Liver (tissue), 9 donors: ENCODE measurements around the gene RBM47. TPM values are rescaled to one million over a fixed set of nuclear protein-coding genes. Genes with fewer than 3 reads are reported as not detected.
"Not testable (repeated sequence)": the region's sequence is repeated elsewhere in the genome, so short reads cannot be mapped to it uniquely, and the experiment has no call there.

Experiments
- DNase-seq: peaks from one replicate; pipeline ENCODE4 v3.0.0-alpha.2; 2017; ENCODE audit warnings: low spot score
- H3K27ac ChIP-seq, 2 donors: one replicate each; pipeline ENCODE4 v1.7.0; 2013; ENCODE audit warnings: inconsistent platforms in 2 of 2, low read length in 2 of 2, control low read depth in 1 of 2, low read depth in 1 of 2, mild to moderate bottlenecking in 1 of 2
- H3K27me3 ChIP-seq, 4 donors: one replicate each; pipeline versions ENCODE4 v1.6.1 to v1.7.0; 2013; ENCODE audit warnings: low read length in 3 of 4, inconsistent platforms in 1 of 4, mild to moderate bottlenecking in 1 of 4, moderate library complexity in 1 of 4; ENCODE audit not compliant: control insufficient read depth in 4 of 4, insufficient read depth in 4 of 4
- H3K36me3 ChIP-seq, 4 donors: one replicate each; pipeline versions ENCODE4 v1.6.1 to v1.7.0; 2013; ENCODE audit warnings: low read length in 3 of 4, mild to moderate bottlenecking in 3 of 4, low read depth in 1 of 4, moderate library complexity in 1 of 4; ENCODE audit not compliant: control insufficient read depth in 4 of 4, insufficient read depth in 3 of 4
- H3K4me1 ChIP-seq, 4 donors: one replicate each; pipeline versions ENCODE4 v1.6.1 to v1.7.0; 2013; ENCODE audit warnings: low read length in 3 of 4, mild to moderate bottlenecking in 3 of 4, moderate library complexity in 1 of 4; ENCODE audit not compliant: control insufficient read depth in 4 of 4, insufficient read depth in 4 of 4
- H3K4me3 ChIP-seq, 3 donors: one replicate each; pipeline versions ENCODE4 v1.6.1 to v1.7.0; 2013; ENCODE audit warnings: low read length in 3 of 3, control low read depth in 1 of 3, low read depth in 1 of 3, mild to moderate bottlenecking in 1 of 3
- H3K9ac ChIP-seq, 2 donors: one replicate each; pipeline ENCODE4 v1.7.0; 2013; ENCODE audit warnings: low read length in 2 of 2, mild to moderate bottlenecking in 2 of 2, moderate library complexity in 2 of 2, control low read depth in 1 of 2, low read depth in 1 of 2
- H3K9me3 ChIP-seq, 4 donors: one replicate each; pipeline versions ENCODE4 v1.6.1 to v1.7.0; 2013; ENCODE audit warnings: low read length in 3 of 4; ENCODE audit not compliant: control insufficient read depth in 4 of 4
- ATF3 ChIP-seq: IDR thresholded peaks from 2 replicates; pipeline ENCODE4 v1.6.1; 2016; ENCODE audit warnings: antibody characterized with exemption
- CTCF ChIP-seq: fragments of 150-350 bp; IDR thresholded peaks from 2 replicates; pipeline ENCODE4 v1.5.1; 2017; ENCODE audit warnings: improper control_type of control experiment, low read depth, low read length; ENCODE audit not compliant: missing input control
- EGR1 ChIP-seq, 2 donors: IDR thresholded peaks; 2 replicates each; pipeline ENCODE4 v1.6.1; 2016 to 2018; ENCODE audit warnings: antibody characterized with exemption in 2 of 2, low read depth in 2 of 2
- FOXA2 ChIP-seq: IDR thresholded peaks from 2 replicates; pipeline ENCODE4 v1.6.1; 2016; ENCODE audit warnings: antibody characterized with exemption
- GABPA ChIP-seq, 2 donors: IDR thresholded peaks in 1 of 2; conservative IDR thresholded peaks in 1 of 2; 2 replicates each; pipeline ENCODE4 v1.6.1; 2016; ENCODE audit warnings: antibody characterized with exemption in 2 of 2, mild to moderate bottlenecking in 1 of 2, moderate library complexity in 1 of 2
- HNF4A ChIP-seq, 2 donors: conservative IDR thresholded peaks; 2 replicates each; pipeline ENCODE4 v1.6.1; 2016; ENCODE audit warnings: antibody characterized with exemption in 2 of 2, mild to moderate bottlenecking in 2 of 2
- HNF4G ChIP-seq: IDR thresholded peaks from 2 replicates; pipeline ENCODE4 v1.6.1; 2016; ENCODE audit warnings: antibody characterized with exemption
- RAD21 ChIP-seq, 2 donors: IDR thresholded peaks; 2 replicates each; pipeline ENCODE4 v1.6.1; 2016; ENCODE audit warnings: antibody characterized with exemption in 2 of 2, mild to moderate bottlenecking in 2 of 2
- RXRA ChIP-seq, 2 donors: IDR thresholded peaks; 2 replicates each; pipeline ENCODE4 v1.6.1; 2017 to 2018; ENCODE audit warnings: antibody characterized with exemption in 2 of 2, mild to moderate bottlenecking in 1 of 2
- SP1 ChIP-seq: IDR thresholded peaks from 2 replicates; pipeline ENCODE4 v1.6.1; 2018; ENCODE audit warnings: antibody characterized with exemption, mild to moderate bottlenecking
- TAF1 ChIP-seq: conservative IDR thresholded peaks from 2 replicates; pipeline ENCODE4 v1.6.1; 2016; ENCODE audit warnings: antibody characterized with exemption, mild to moderate bottlenecking
- YY1 ChIP-seq: IDR thresholded peaks from 2 replicates; pipeline ENCODE4 v1.6.1; 2016; ENCODE audit warnings: antibody characterized with exemption, mild to moderate bottlenecking
- WGBS: extraction: QIAGEN DNeasy Blood & Tissue Kit; methylation state at CpG from one replicate; pipeline ENCODE4 v1.1.7; 2013; 5-methylcytosine and 5-hydroxymethylcytosine counted together
- polyA plus RNA-seq, 2 donors: library from polyadenylated mRNA; stranded (reverse) in 1 of 2; unstranded in 1 of 2; fragments of 200-250 nt in 1 of 2; fragments of >200 nt in 1 of 2; fragmentation: Nextera tagmentation in 1 of 2; extraction: Ambion mirVana in 1 of 2; gene quantifications; one replicate each; pipeline versions ENCODE4 v1.2.1 to v1.2.3, GENCODE V29; 2013 to 2015
- total RNA-seq, 2 donors: library from RNA; depleted of rRNA; stranded (reverse); fragments of >200 nt; gene quantifications; one replicate each; pipeline ENCODE4 v1.2.3, GENCODE V29; 2014
- donor health status: healthy.
- donor health status: healthy.
- donor health status: healthy.
- donor health status: healthy.
- donor health status: healthy.

Gene RBM47
- total and polyA plus RNA-seq, 4 donors, result 16.5 to 81.2 (median 24.7) TPM

- no peaks in the 10 kb centered on the region for H3K9me3 ChIP-seq
- H3K27me3 ChIP-seq, result no peaks in the 10 kb centered on the region
- TF ChIP-seq RXRA (IDR thresholded peaks at IDR 0.05) (no peak), FOXA2 (no peak), SP1 (no peak), HNF4G (no peak), RAD21 (IDR thresholded peaks at IDR 0.05) (no peak), TAF1 (no peak), ATF3 (no peak), EGR1 (IDR thresholded peaks at IDR 0.05; ENCODE audit: low read depth in 2 of 2) (no peak), CTCF (no peak), YY1 (no peak), GABPA (IDR thresholded peaks at IDR 0.05 in 1 of 2, conservative IDR thresholded peaks at IDR 0.05 in 1 of 2) (no peak), HNF4A (conservative IDR thresholded peaks at IDR 0.05) (no peak)
- peak overlapping the region; percentile 98 to 99 for H3K9ac ChIP-seq
- peak overlapping the region; percentile 92 to 97 for H3K27ac ChIP-seq
- no peaks in the 10 kb centered on the region for H3K36me3 ChIP-seq
- 9% methylated on average over 6 of the region's 6 CpGs for WGBS
- DNase-seq, result no peak
- peaks cover 0 to 34% (median 11%) of the 10 kb centered on the region in 4 donors for H3K4me1 ChIP-seq
- H3K4me3 ChIP-seq, result peak overlapping the region; percentile 74 to 97 (median 94)
These were observed 776 bp downstream of the RBM47 start for GRCh38 chr4:40628888-40629287.

- H3K27me3 ChIP-seq, DNase-seq, H3K36me3 ChIP-seq, H3K9me3 ChIP-seq: not testable (repeated sequence)
- Histone ChIP-seq H3K27ac (peak overlapping the region; percentile 71 to 92), H3K4me1 (peaks cover 0 to 37% (median 11%) of the 10 kb centered on the region in 4 donors), H3K9ac (peak overlapping the region; percentile 96 to 98), H3K4me3 (peak overlapping the region; percentile 73 to 84 (median 83))
- WGBS, result 20% methylated on average over 6 of the region's 6 CpGs
- TF ChIP-seq YY1, result peak; percentile 13
These were observed 1.3 kb downstream of the RBM47 start for GRCh38 chr4:40628407-40628806.

GRCh38 chr4:40627540-40627939 is 2.1 kb downstream of the RBM47 start:
- no peaks in the 10 kb centered on the region for H3K27me3 ChIP-seq
- H3K9ac ChIP-seq, result peak overlapping the region; percentile 96 to 98
- no peak overlapping the region for H3K27ac ChIP-seq
- H3K9me3 ChIP-seq, result no peaks in the 10 kb centered on the region
- no peaks in the 10 kb centered on the region for H3K36me3 ChIP-seq
- TF ChIP-seq SP1 (no peak), FOXA2 (no peak)
- H3K4me3 ChIP-seq, result peak overlapping the region; percentile 42 to 83 (median 73)
- H3K4me1 ChIP-seq, result peaks cover 0 to 43% (median 11%) of the 10 kb centered on the region in 4 donors
- WGBS, result 47% methylated on average over 1 of the region's 1 CpG
- DNase-seq, result no peak
